Esophagus (tissue), 2 donors: ENCODE data around the gene ARAP2. TPM values are rescaled to one million over a fixed set of nuclear protein-coding genes. Genes with fewer than 3 reads are reported as not detected.

Experiments
- H3K27ac ChIP-seq, 2 donors: one replicate each; pipeline ENCODE4 v1.5.1; 2013; ENCODE audit warnings: low read depth in 2 of 2, mild to moderate bottlenecking in 2 of 2, inconsistent platforms in 1 of 2, low read length in 1 of 2, moderate library complexity in 1 of 2
- H3K27me3 ChIP-seq, 2 donors: one replicate each; pipeline ENCODE4 v1.6.1; 2013; ENCODE audit warnings: low read length in 2 of 2, control low read depth in 1 of 2, mild to moderate bottlenecking in 1 of 2; ENCODE audit not compliant: insufficient read depth in 2 of 2, control insufficient read depth in 1 of 2
- H3K36me3 ChIP-seq, 2 donors: one replicate each; pipeline ENCODE4 v1.6.1; 2013; ENCODE audit warnings: low read length in 1 of 2; ENCODE audit not compliant: control insufficient read depth in 2 of 2, insufficient read depth in 2 of 2
- H3K4me1 ChIP-seq, 2 donors: one replicate each; pipeline ENCODE4 v1.6.1; 2013; ENCODE audit warnings: low read length in 1 of 2; ENCODE audit not compliant: control insufficient read depth in 2 of 2, insufficient read depth in 2 of 2
- H3K4me3 ChIP-seq, 2 donors: one replicate each; pipeline ENCODE4 v1.5.1; 2013; ENCODE audit warnings: low read length in 2 of 2, mild to moderate bottlenecking in 2 of 2, low read depth in 1 of 2, moderate library complexity in 1 of 2
- H3K9me3 ChIP-seq, 2 donors: one replicate each; pipeline ENCODE4 v1.6.1; 2013; ENCODE audit warnings: mild to moderate bottlenecking in 2 of 2, low read depth in 1 of 2, low read length in 1 of 2, moderate library complexity in 1 of 2; ENCODE audit not compliant: control insufficient read depth in 2 of 2, insufficient read depth in 1 of 2
- WGBS, 2 donors: extraction: QIAGEN DNeasy Blood & Tissue Kit; methylation state at CpG; one replicate each; pipeline ENCODE4 v1.1.7; 2013; 5-methylcytosine and 5-hydroxymethylcytosine counted together
- polyA plus RNA-seq, 2 donors: library from polyadenylated mRNA; stranded (reverse); fragments of 200-250 nt; gene quantifications; one replicate each; pipeline ENCODE4 v1.2.3, GENCODE V29; 2013
- donor health status: healthy with polysubstance abuse.
- donor health status: Bipolar disorder and iron deficiency.

ARAP2 gene
- polyA plus RNA-seq, 2 donors, result 7.4 to 7.5 TPM

DNA sequence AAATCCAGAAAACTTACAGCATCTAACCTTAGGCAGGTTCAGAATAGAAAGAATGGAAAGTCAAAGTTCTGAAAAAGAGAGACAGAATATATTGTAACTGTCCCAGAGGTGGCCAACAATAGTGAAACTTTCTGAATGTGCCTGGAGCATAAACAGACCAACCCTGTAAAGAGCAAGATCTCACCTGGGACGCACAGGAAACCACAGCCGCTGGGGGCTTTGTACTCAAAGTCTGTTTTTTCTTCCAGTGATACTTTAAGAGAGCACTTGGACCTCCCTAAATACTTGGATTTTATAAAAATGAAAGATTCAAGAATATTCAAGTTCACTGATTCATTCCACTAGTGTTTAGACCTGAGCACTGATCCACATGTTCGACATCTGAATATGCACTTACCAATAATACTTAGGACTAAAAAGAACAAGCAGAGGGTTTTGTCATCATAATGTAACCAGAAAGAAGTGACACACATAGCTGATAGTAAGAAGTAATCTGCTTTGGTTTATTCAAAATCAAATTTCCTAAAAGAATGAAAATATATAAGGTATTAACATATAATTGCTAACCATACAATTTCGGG lies 35.3 kb downstream of the ARAP2 start:
- no peak overlapping the region for H3K27ac ChIP-seq
- H3K9me3 ChIP-seq, result no peaks in the 10 kb centered on the region
- H3K27me3 ChIP-seq, result no peaks in the 10 kb centered on the region
- H3K4me1 ChIP-seq, result no peaks in the 10 kb centered on the region
- no peak overlapping the region for H3K4me3 ChIP-seq
- H3K36me3 ChIP-seq, result no peaks in the 10 kb centered on the region
- WGBS, 2 donors, result 73 to 82% methylated on average over 4 of the region's 4 CpGs

DNA sequence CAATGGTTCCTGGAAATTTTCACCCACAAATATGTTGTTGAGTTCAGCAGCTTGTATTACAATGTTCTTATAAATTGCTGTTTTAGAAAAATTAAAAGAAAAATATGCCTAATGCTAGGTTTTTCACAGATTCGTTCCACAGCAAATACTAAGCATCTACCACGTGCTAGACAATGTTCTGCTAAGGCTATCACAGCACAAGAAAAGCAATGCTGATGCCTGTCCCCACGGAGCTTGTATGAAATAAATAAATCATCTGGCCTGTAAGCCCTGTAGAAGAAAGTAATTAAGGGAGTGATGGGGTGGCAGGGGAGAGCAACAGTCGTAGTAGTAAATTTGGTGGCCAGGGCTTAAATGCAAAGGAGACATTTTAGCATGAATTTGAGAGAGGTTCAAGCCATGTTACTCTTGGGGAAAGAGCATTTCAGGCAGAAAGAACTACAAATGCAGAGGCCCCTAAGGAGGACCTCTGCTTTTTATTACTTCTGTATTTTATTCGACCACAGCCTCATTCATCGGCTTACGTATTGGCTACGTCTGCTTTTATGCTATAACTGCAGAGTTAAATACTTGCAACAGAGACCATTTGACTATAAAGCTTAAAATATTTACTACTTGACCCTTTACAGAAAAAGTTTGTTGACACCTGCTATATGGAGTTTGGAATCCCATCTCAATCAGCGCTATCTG lies 36.3 kb downstream of the ARAP2 start:
- no peak overlapping the region for H3K27ac ChIP-seq
- no peak overlapping the region for H3K4me3 ChIP-seq
- 81 to 86% methylated on average over 9 of the region's 9 CpGs for WGBS, 2 donors
- no peaks in the 10 kb centered on the region for H3K9me3 ChIP-seq
- H3K36me3 ChIP-seq, result no peaks in the 10 kb centered on the region
- H3K27me3 ChIP-seq, result no peaks in the 10 kb centered on the region
- no peaks in the 10 kb centered on the region for H3K4me1 ChIP-seq

DNA sequence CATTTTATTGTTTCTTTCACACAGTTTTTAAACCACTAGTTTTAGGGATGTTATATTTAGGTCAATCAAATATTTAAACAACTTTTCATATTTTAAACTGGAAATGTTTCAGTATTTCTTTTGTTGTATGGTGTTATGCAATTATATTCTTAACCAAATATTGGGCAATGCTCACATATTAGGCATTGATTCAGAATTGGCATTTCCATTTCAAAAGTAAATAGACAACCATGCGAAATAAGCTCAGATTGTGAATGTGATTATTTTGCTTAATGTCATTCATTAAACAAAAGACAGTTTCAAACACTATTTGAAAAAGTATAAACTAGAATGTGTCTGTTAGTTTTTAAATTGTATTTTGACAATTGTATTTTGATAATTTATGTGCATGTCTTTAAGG lies 36.9 kb downstream of the ARAP2 start:
- Histone ChIP-seq H3K27ac (no peak overlapping the region), H3K4me3 (no peak overlapping the region), H3K9me3 (no peaks in the 10 kb centered on the region), H3K27me3 (no peaks in the 10 kb centered on the region), H3K4me1 (no peaks in the 10 kb centered on the region), H3K36me3 (no peaks in the 10 kb centered on the region)
- 56 to 57% methylated on average over 1 of the region's 1 CpG for WGBS, 2 donors

DNA sequence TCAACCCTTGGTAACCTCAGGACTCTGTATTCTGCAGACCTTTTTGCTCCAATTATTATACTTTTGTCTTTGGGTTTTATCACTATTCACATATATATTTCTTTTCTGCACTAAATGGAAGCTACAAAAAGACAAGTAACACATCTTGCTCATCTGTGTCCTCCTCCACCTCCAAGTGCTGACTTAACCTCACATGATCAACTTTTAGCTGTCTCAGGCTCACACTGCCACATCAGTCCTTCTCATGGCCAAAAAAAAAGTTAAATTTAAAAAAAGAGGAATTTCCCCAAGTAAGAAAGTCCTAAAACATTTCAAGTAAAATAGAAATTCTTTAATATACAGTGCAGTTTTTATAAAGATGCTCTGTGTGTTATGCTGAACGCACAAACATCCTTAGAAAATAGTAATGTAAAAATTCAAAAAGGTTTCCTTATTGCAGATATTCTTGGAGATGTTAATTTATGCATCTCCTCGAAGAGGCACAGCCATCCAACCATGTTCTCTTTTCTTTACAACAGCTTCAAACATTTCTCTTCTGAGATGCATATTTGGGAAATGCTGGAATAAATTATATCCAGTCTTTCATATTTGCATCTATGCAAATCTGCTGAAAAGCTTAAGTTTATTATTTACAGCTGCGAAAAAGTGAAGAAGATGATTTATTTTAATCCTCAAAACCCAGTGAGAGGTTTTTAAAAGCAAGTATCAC lies 37.6 kb downstream of the ARAP2 start:
- Histone ChIP-seq H3K9me3 (no peaks in the 10 kb centered on the region), H3K4me3 (no peak overlapping the region), H3K4me1 (no peaks in the 10 kb centered on the region), H3K27me3 (no peaks in the 10 kb centered on the region), H3K27ac (no peak overlapping the region), H3K36me3 (no peaks in the 10 kb centered on the region)
- WGBS, 2 donors, result 86 to 91% methylated on average over 3 of the region's 3 CpGs

DNA sequence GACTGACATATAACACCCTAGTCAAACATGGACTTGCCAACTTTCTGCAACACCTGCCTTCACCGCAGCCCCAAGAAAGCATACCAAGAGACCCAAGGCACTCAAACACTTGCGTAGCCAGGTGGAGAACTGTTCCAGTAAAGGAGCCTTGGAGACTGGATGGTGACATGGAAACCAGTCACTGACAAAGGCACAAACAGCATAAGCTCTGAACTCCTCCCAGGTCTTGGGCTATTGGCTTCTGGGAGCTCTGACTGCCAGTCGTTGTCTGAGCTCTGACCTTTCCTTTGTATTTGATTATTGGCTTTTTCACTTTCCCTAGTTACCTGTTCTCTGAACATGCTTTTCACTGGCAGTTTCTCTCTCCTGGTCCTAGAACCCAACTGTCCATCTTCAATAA lies 38.3 kb downstream of the ARAP2 start:
- Histone ChIP-seq H3K27ac (no peak overlapping the region), H3K9me3 (no peaks in the 10 kb centered on the region), H3K27me3 (no peaks in the 10 kb centered on the region), H3K4me1 (no peaks in the 10 kb centered on the region), H3K4me3 (no peak overlapping the region), H3K36me3 (no peaks in the 10 kb centered on the region)
- 91% methylated on average over 3 of the region's 3 CpGs for WGBS, 2 donors

DNA sequence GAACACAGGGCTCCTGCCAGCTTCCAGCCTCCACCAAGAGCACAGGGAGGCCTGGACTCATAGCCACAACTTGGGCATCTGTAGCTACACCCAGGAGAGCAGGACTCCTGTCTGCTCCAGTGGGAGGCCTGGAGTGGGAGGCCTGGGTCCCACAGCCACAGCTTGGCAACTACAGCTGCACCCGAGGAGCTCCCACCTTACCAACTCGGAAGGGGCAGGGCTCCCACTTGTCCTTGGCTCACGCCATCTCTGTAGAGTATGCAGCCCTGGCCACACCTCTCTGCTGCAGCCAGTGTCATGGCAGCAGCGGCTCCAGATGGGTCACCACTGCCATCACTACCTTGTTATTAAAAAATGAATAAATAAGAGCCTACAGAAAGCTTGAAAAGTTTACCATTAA lies 45.5 kb downstream of the ARAP2 start:
- no peaks in the 10 kb centered on the region for H3K27me3 ChIP-seq
- H3K36me3 ChIP-seq, result peaks cover 0 to 11% of the 10 kb centered on the region in 2 donors
- no peak overlapping the region for H3K27ac ChIP-seq
- WGBS, 2 donors, result 97 to 99% methylated on average over 4 of the region's 4 CpGs
- no peaks in the 10 kb centered on the region for H3K9me3 ChIP-seq
- H3K4me1 ChIP-seq, result no peaks in the 10 kb centered on the region
- no peak overlapping the region for H3K4me3 ChIP-seq

DNA sequence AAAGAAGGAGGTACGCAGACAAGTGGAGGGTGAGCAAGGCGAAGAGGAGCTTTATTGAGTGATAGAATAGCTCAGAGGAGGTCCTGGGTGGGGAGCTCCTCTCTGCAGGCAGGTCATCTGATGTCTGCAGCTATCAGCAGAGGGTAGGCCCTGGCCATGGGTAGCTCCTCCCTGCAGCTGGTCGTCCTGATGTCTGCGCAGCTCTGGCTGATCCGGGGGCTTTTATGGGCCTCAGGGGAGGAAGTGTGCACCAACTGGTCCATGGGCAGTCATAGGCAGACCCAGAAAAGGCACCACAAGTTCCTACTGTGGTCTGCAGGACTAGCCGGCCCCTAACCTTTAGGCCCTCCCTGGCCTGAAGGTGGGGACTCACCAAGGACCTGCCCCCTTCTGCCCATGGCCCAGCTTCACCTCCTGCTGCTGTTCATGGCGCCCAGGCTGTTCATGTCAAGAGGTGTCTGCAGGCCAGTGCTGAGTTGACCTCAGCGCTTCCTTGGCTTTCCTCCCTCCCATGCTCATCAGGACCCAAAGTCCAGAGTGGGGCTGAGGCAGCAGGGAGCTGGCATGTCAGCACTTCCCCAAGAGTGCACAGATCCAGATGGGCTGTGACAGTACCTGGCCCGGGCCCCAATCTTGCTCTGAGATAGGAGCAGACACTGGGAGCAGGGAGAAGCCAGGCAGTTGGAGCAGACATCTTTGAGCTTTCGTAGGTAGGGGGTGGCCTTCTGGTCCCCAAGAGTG lies 46.1 kb downstream of the ARAP2 start:
- Histone ChIP-seq H3K4me3 (no peak overlapping the region), H3K27ac (no peak overlapping the region), H3K36me3 (peaks cover 0 to 11% of the 10 kb centered on the region in 2 donors), H3K9me3 (no peaks in the 10 kb centered on the region), H3K4me1 (no peaks in the 10 kb centered on the region), H3K27me3 (no peaks in the 10 kb centered on the region)
- 91 to 96% methylated on average over 10 of the region's 10 CpGs for WGBS, 2 donors

DNA sequence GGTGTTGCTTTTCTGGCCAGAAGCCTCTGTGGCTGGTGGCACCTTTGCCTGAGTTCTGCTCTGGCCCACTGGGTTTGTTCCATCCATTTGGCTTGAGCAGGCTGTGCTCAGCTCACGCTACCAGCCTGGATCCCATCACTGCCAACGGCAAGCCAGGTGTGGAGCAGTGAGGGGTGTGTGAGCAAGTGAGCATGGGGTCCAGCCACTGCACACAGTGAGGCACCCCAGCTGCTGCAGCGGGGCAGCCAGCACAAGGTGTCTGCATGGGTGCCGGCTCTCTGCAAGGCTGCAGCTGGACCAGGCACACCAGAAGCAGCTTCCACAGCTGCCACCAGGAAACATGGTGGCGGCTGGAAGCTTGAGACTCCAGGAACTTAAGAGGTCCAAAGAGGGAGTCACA lies 46.8 kb downstream of the ARAP2 start:
- no peaks in the 10 kb centered on the region for H3K27me3 ChIP-seq
- H3K27ac ChIP-seq, result no peak overlapping the region
- no peaks in the 10 kb centered on the region for H3K9me3 ChIP-seq
- peaks cover 0 to 11% of the 10 kb centered on the region in 2 donors for H3K36me3 ChIP-seq
- 97% methylated on average over 5 of the region's 5 CpGs for WGBS, 2 donors
- no peaks in the 10 kb centered on the region for H3K4me1 ChIP-seq
- no peak overlapping the region for H3K4me3 ChIP-seq

DNA sequence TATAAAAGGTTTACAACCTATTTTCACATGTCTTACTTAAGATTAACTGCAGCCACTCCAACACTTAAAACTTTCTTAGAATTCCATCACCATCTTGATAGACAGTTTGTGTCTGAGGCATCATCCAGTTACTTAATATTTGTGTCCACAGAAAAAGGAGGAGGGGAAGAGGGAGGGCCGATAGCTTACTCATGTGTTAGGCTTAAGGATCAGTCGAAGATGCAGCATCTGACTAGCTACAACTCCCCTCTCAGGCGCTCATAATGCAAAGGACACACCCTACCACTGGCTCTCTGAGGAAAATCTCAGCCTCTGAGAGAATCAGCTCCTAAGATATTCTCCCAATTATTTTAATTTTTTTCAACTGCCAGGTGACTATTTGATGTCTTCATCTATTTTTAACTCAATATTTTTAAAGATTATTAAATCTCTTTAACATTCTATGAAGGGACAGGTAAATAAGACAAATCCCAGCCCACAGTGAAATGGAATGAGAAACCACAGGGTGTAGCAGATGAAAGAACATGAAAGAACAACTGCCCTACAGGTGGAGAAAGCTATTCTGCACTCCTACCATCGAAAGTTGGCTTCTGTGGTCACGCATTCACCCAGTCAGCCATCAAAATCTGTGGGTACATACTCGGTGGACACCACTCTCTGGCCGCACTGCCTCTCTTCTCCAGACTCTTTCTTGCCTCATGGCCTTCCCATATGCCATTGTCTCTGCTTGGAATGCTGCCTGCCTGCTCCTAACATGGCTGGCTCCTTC lies 48.0 kb downstream of the ARAP2 start:
- no peaks in the 10 kb centered on the region for H3K27me3 ChIP-seq
- peaks cover 0 to 11% of the 10 kb centered on the region in 2 donors for H3K36me3 ChIP-seq
- no peaks in the 10 kb centered on the region for H3K9me3 ChIP-seq
- WGBS, 2 donors, result 83 to 87% methylated on average over 7 of the region's 7 CpGs
- H3K4me1 ChIP-seq, result no peaks in the 10 kb centered on the region
- H3K27ac ChIP-seq, result no peak overlapping the region
- H3K4me3 ChIP-seq, result no peak overlapping the region
